Caco-2 (cell line): ENCODE data around the gene GSE1. TPM values are rescaled to one million over a fixed set of nuclear protein-coding genes. Genes with fewer than 3 reads are reported as not detected.

Experiments used
- BruUV-seq: library from RNA; stranded (reverse); fragments of 400-500 nt; replicated peaks from 2 replicates; lab custom pipeline; 2021; lab: Mats Ljungman, UMichigan
- CTCF ChIA-PET: fragments of 300-600 bp; sonication (Branson Sonifier 250); formaldehyde crosslinking; loops from one replicate; lab custom pipeline; 2022; ENCODE audit warnings: antibody characterized with exemption; lab: Charles Lee
- POLR2A ChIA-PET: fragments of 300-600 bp; sonication (Branson Sonifier 250); formaldehyde crosslinking; loops from one replicate; lab custom pipeline; 2022; ENCODE audit warnings: antibody characterized with exemption; lab: Charles Lee
- DNase-seq, 2 experiments: peaks; one replicate each; pipeline versions ENCODE4 v3.0.0 to v3.0.0-alpha.2; 2020 to 2022
- H3K27me3 ChIP-seq: replicated peaks from 2 replicates; pipeline ENCODE4 v1.6.0; 2011; ENCODE audit warnings: low read length; ENCODE audit not compliant: control insufficient read depth, insufficient read depth
- H3K36me3 ChIP-seq: 2 replicates; pipeline ENCODE4 v1.5.1; 2011; ENCODE audit warnings: low read length; ENCODE audit not compliant: control insufficient read depth, insufficient read depth
- H3K4me1 ChIP-seq: fragments of 250-450 bp; sonication (Bioruptor Pico); 2 replicates; pipeline ENCODE4 v1.5.1; 2020; ENCODE audit warnings: mild to moderate bottlenecking
- H3K4me3 ChIP-seq: 2 replicates; pipeline ENCODE4 v1.5.1; 2011; ENCODE audit warnings: low read depth, mild to moderate bottlenecking, control low read depth, low read length
- H3K9me3 ChIP-seq: fragments of 250-450 bp; sonication (Bioruptor Pico); 2 replicates; pipeline ENCODE4 v1.5.1; 2020; ENCODE audit warnings: mild to moderate bottlenecking, moderate library complexity
- H3K27ac Mint-ChIP-seq: one replicate; pipeline ENCODE4 v1.8.0; 2022; ENCODE audit warnings: mixed read lengths; ENCODE audit not compliant: unreplicated experiment
- H3K27me3 Mint-ChIP-seq: one replicate; pipeline ENCODE4 v1.8.0; 2022; ENCODE audit warnings: mixed read lengths; ENCODE audit not compliant: insufficient read depth, unreplicated experiment
- H3K36me3 Mint-ChIP-seq: one replicate; pipeline ENCODE4 v1.8.0; 2022; ENCODE audit warnings: mild to moderate bottlenecking, mixed read lengths; ENCODE audit not compliant: insufficient read depth, unreplicated experiment
- H3K4me1 Mint-ChIP-seq: one replicate; pipeline ENCODE4 v1.8.0; 2022; ENCODE audit warnings: low read depth, mixed read lengths; ENCODE audit not compliant: unreplicated experiment
- H3K4me3 Mint-ChIP-seq: one replicate; pipeline ENCODE4 v1.8.0; 2022; ENCODE audit warnings: mild to moderate bottlenecking, moderate library complexity, mixed read lengths; ENCODE audit not compliant: unreplicated experiment
- H3K9me3 Mint-ChIP-seq: one replicate; pipeline ENCODE4 v1.8.0; 2022; ENCODE audit warnings: mixed read lengths; ENCODE audit not compliant: unreplicated experiment
- intact Hi-C: fragments of 100-400 bp; cut with micrococcal nuclease; formaldehyde crosslinking; loops from one replicate; pipeline ENCODE4 v1.10.0; 2022; ENCODE audit not compliant: unreplicated experiment
- total RNA-seq: library from RNA; stranded (reverse); gene quantifications from 2 replicates; pipeline ENCODE4 v1.2.3, GENCODE V29; 2022
- TF ChIP-seq, protein P1 (sequence below), 2 experiments: fragments of 200-600 bp in 1 of 2; IDR thresholded peaks; 1 replicate in 1 of 2; 2 replicates in 1 of 2; pipeline versions ENCODE4 v1.5.1 to v1.8.0; 2011 to 2022; ENCODE audit warnings: antibody characterized with exemption in 1 of 2, control low read depth in 1 of 2, inconsistent platforms in 1 of 2, low read depth in 1 of 2, low read length in 1 of 2, mild to moderate bottlenecking in 1 of 2, moderate library complexity in 1 of 2; ENCODE audit not compliant: insufficient read depth in 1 of 2, severe bottlenecking in 1 of 2, unreplicated experiment in 1 of 2

GSE1 gene
- total RNA-seq, 1 experiment from 2014 or later, result 142 TPM

DNA sequence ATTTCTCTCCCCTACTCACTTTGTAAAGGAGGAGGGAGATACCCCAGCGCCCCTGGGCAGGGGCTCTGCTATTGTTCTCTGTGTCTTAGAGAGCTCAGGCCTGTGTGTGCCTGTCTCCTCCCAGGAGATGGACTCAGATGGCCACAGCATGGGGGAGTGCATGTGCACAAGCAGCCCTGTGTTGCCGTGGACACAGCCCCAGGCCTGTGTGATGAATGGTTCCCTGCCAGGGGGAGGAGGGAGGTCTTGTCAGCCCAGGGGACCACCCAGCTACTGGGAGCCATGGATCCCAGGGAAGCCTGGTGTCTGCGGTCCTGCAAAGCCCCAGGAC, 49.3 kb downstream of the GSE1 start:
- Histone ChIP-seq H3K27me3 (no peaks in the 10 kb centered on the region), H3K4me1 (no peaks in the 10 kb centered on the region), H3K36me3 (peaks cover 32% of the 10 kb centered on the region), H3K4me3 (no peak overlapping the region), H3K9me3 (no peaks in the 10 kb centered on the region)
- Mint-ChIP-seq H3K4me1 (no peaks in the 10 kb centered on the region), H3K27ac (peak overlapping the region; percentile 46), H3K9me3 (no peaks in the 10 kb centered on the region), H3K36me3 (peaks cover 93% of the 10 kb centered on the region), H3K27me3 (no peaks in the 10 kb centered on the region), H3K4me3 (no peak overlapping the region)
- POLR2A ChIA-PET, result no interaction called here
- no peak for DNase-seq
- no TSS peak for BruUV-seq
- CTCF ChIA-PET, result no interaction called here
- TF ChIP-seq, protein P1, sequence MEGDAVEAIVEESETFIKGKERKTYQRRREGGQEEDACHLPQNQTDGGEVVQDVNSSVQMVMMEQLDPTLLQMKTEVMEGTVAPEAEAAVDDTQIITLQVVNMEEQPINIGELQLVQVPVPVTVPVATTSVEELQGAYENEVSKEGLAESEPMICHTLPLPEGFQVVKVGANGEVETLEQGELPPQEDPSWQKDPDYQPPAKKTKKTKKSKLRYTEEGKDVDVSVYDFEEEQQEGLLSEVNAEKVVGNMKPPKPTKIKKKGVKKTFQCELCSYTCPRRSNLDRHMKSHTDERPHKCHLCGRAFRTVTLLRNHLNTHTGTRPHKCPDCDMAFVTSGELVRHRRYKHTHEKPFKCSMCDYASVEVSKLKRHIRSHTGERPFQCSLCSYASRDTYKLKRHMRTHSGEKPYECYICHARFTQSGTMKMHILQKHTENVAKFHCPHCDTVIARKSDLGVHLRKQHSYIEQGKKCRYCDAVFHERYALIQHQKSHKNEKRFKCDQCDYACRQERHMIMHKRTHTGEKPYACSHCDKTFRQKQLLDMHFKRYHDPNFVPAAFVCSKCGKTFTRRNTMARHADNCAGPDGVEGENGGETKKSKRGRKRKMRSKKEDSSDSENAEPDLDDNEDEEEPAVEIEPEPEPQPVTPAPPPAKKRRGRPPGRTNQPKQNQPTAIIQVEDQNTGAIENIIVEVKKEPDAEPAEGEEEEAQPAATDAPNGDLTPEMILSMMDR (IDR thresholded peaks at IDR 0.05; ENCODE audit: insufficient read depth in 1 of 2, low read depth in 1 of 2, low read length in 1 of 2, severe bottlenecking in 1 of 2, unreplicated experiment in 1 of 2), result no peak
- intact Hi-C loops, result no loop called here

DNA sequence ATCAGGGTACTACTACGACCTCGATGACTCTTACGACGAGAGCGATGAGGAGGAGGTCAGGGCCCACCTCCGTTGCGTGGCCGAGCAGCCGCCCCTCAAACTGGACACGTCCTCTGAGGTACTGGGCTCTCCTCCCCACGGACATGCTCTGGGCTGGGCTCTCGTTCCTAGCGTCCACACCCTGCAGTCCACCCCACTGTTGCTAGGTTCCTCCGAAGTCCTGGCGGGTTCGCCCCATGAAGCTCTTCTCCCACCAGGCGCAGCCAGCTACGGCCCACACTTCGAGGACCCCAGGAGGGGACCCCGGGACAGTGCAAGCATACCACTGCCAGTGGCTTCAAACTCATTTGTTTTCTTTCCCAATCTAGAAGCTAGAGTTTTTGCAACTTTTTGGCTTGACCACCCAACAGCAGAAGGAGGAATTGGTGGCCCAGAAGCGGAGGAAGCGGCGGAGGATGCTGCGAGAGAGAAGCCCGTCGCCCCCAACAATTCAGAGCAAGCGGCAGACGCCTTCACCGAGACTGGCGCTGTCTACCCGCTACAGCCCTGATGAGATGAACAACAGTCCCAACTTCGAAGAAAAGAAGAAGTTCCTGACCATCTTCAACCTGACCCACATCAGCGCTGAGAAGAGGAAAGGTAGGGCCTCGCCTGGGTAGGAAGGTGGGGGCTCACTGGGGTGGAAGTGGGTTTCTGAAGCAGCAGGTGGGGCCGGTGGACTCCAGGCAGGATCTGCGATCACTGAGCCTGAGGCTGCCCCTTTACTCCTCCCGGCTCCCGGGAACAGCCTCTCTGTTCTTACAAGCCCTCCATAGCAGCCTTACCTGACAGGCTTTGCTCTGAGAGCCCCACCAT, 50.1 kb downstream of the GSE1 start:
- Histone ChIP-seq H3K4me3 (no peak overlapping the region), H3K36me3 (peaks cover 31% of the 10 kb centered on the region), H3K9me3 (no peaks in the 10 kb centered on the region), H3K4me1 (no peaks in the 10 kb centered on the region), H3K27me3 (no peaks in the 10 kb centered on the region)
- no TSS peak for BruUV-seq
- intact Hi-C loops, result no loop called here
- H3K4me1 Mint-ChIP-seq, result no peaks in the 10 kb centered on the region
- no peak overlapping the region for H3K4me3 Mint-ChIP-seq
- H3K36me3 Mint-ChIP-seq, result peaks cover 93% of the 10 kb centered on the region
- DNase-seq, result no peak
- no peaks in the 10 kb centered on the region for H3K27me3 Mint-ChIP-seq
- TF ChIP-seq, protein P1 (IDR thresholded peaks at IDR 0.05; ENCODE audit: insufficient read depth in 1 of 2, low read depth in 1 of 2, low read length in 1 of 2, severe bottlenecking in 1 of 2, unreplicated experiment in 1 of 2), result no peak
- no peaks in the 10 kb centered on the region for H3K9me3 Mint-ChIP-seq
- ChIA-PET CTCF (no interaction called here), POLR2A (no interaction called here)
- H3K27ac Mint-ChIP-seq, result no peak overlapping the region

DNA sequence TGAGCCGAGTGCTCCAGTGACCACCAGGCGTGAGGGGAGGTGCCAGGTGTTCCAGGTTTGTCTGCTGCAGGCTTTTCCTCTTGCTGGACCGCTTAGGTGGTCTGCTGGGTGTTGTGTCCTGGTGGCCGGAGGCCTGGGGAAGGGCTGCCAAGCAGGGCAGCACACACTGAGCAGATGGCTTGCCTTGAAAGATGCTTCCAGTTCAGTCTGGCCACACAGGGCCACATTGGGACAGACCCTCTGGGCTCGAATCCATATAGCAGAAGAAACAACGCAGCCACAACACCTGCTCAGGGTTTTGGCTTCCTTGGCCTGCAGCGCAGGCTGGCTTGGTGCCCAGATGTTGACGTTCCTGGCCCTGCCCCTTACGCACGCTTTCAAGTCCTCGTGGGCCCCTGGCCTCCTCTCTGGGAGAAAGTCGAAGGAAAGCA, 50.8 kb downstream of the GSE1 start:
- no peaks in the 10 kb centered on the region for H3K27me3 ChIP-seq
- POLR2A ChIA-PET, result no interaction called here
- no peak for DNase-seq
- no peaks in the 10 kb centered on the region for H3K4me1 ChIP-seq
- H3K36me3 ChIP-seq, result peaks cover 29% of the 10 kb centered on the region
- Mint-ChIP-seq H3K4me3 (no peak overlapping the region), H3K27me3 (no peaks in the 10 kb centered on the region), H3K9me3 (no peaks in the 10 kb centered on the region), H3K36me3 (peaks cover 93% of the 10 kb centered on the region), H3K4me1 (no peaks in the 10 kb centered on the region), H3K27ac (no peak overlapping the region)
- H3K9me3 ChIP-seq, result no peaks in the 10 kb centered on the region
- BruUV-seq, result no TSS peak
- H3K4me3 ChIP-seq, result no peak overlapping the region
- intact Hi-C loops, result no loop called here
- CTCF ChIA-PET, result no interaction called here
- TF ChIP-seq, protein P1 (IDR thresholded peaks at IDR 0.05; ENCODE audit: insufficient read depth in 1 of 2, low read depth in 1 of 2, low read length in 1 of 2, severe bottlenecking in 1 of 2, unreplicated experiment in 1 of 2), result no peak
